Neural cell (in vitro differentiated cells): ENCODE measurements around the gene ISL2.

ENCODE experiments used
- CTCF ChIP-seq: fragments of 450-650 bp; IDR thresholded peaks from 2 replicates; pipeline ENCODE4 v1.5.1; 2014; ENCODE audit warnings: antibody characterized with exemption, mild to moderate bottlenecking, moderate library complexity; ENCODE audit not compliant: poor library complexity, severe bottlenecking
- EP300 ChIP-seq: fragments of 450-650 bp; conservative IDR thresholded peaks from 2 replicates; pipeline ENCODE4 v1.6.1; 2014; ENCODE audit warnings: antibody characterized with exemption, mild to moderate bottlenecking, moderate library complexity; ENCODE audit not compliant: poor library complexity, severe bottlenecking
- POLR2AphosphoS5 ChIP-seq: IDR thresholded peaks from 2 replicates; pipeline ENCODE4 v1.6.1; 2012
- SMC3 ChIP-seq: fragments of 450-650 bp; conservative IDR thresholded peaks from 2 replicates; pipeline ENCODE4 v1.6.1; 2014; ENCODE audit warnings: antibody characterized with exemption, mild to moderate bottlenecking, moderate library complexity; ENCODE audit not compliant: poor library complexity
- TF ChIP-seq, protein P1 (sequence below): IDR thresholded peaks from 2 replicates; pipeline ENCODE4 v1.6.1; 2012; ENCODE audit warnings: borderline replicate concordance

GRCh38 chr15:76324066-76324465 lies 12.5 kb upstream of the ISL2 start:
- TF ChIP-seq CTCF (no peak), EP300 (no peak), SMC3 (no peak), POLR2AphosphoS5 (no peak)
- TF ChIP-seq, protein P1, sequence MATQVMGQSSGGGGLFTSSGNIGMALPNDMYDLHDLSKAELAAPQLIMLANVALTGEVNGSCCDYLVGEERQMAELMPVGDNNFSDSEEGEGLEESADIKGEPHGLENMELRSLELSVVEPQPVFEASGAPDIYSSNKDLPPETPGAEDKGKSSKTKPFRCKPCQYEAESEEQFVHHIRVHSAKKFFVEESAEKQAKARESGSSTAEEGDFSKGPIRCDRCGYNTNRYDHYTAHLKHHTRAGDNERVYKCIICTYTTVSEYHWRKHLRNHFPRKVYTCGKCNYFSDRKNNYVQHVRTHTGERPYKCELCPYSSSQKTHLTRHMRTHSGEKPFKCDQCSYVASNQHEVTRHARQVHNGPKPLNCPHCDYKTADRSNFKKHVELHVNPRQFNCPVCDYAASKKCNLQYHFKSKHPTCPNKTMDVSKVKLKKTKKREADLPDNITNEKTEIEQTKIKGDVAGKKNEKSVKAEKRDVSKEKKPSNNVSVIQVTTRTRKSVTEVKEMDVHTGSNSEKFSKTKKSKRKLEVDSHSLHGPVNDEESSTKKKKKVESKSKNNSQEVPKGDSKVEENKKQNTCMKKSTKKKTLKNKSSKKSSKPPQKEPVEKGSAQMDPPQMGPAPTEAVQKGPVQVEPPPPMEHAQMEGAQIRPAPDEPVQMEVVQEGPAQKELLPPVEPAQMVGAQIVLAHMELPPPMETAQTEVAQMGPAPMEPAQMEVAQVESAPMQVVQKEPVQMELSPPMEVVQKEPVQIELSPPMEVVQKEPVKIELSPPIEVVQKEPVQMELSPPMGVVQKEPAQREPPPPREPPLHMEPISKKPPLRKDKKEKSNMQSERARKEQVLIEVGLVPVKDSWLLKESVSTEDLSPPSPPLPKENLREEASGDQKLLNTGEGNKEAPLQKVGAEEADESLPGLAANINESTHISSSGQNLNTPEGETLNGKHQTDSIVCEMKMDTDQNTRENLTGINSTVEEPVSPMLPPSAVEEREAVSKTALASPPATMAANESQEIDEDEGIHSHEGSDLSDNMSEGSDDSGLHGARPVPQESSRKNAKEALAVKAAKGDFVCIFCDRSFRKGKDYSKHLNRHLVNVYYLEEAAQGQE: no peak
